ENCODE measurements around the gene KLF15. TPM values are rescaled to one million over a fixed set of nuclear protein-coding genes. Genes with fewer than 3 reads are reported as not detected.

Gene KLF15
- total and polyA plus RNA-seq, 9 of the 15 experiments (the other 6 are each of a cell fraction or from before 2014, with no cell fraction given): 0.08 to 4.8 (median 1.2) TPM

DNA sequence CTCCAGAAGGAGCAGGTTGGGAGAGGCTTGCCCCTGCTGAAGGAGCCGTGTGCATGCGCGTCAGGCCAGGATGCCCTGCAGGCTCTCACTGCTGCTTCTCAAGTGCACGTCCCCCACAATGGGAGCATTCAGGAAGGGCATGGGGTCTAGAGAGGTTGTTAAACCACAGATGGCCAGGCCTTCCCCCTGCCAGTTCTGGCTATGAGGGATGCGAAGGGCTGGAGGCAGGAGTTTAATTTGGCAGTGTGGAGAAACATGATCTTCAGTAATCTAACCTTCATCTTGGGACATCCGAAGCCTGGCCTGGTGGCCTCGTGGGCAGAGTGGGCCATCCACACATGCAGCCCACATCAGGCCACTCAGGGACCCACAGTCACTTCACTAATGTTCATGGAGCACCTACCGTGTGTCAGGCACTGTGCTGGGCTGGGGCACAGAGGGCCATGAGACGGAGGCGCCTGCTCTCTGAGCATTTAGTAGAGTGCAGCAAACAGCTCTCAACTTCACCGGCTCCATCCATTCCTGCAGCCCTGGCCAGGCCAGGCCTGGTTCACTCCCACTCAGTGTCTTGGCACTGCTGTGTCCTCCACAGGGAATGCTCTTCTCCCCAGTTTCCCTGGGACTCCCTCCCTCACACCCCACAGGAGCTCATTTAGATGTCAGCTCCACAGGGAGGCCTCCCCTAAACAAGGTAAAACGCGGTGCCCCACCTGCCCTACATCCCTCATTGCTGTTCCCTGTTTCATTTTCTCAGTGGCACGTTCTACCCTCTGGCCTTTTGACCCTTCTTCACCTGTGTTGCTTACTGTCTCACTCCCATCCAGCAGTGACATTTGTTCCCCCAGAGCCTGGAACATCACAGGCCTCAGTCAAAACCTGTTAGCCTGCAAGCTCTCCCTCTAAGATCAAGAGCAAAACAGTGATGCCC is 41.5 kb upstream of the KLF15 start:
- no TSS peak for BruUV-seq (replicated peaks)
- no peak overlapping the region for H3K4me2 ChIP-seq (ENCODE audit: insufficient read depth, low read length)
- no peak overlapping the region for H2AFZ ChIP-seq (ENCODE audit: low read depth, low read length)
- no peaks in the 10 kb centered on the region; a peak in 1 of 5 replicates for H3K4me1 ChIP-seq (replicated peaks in 1 of 2; ENCODE audit: control insufficient read depth in 2 of 2, insufficient read depth in 2 of 2, low read length in 2 of 2)
- H3K9me3 ChIP-seq (replicated peaks; ENCODE audit: control insufficient read depth, insufficient read depth, low read depth, low read length): no peaks in the 10 kb centered on the region
- no peaks in the 10 kb centered on the region for H4K20me1 ChIP-seq (replicated peaks; ENCODE audit: control insufficient read depth, insufficient read depth, low read length)
- CTCF ChIA-PET (ENCODE audit: low intra/inter-chr PET ratio): no interaction called here
- WGBS (ENCODE audit: insufficient coverage, low coverage, missing lambda C conversion rate): 6% methylated on average over 13 of the region's 14 CpGs
- H3K9ac ChIP-seq (ENCODE audit: insufficient read depth in 1 of 2, low read depth in 2 of 2, low read length in 2 of 2): no peak overlapping the region
- POLR2A ChIA-PET: interaction anchor here (0.6 kb wide), 1 partner anchor 59 kb away, joined by 3 read pairs; no protein-coding TSS in a partner anchor
- in situ Hi-C loops (cut with MboI): loop anchor here (25.0 kb wide), 1 partner anchor 261 kb away; no protein-coding TSS in a partner anchor
- intact Hi-C loops (cut with micrococcal nuclease): no loop called here
- FAIRE-seq (no peak), DNase-seq (ENCODE audit: extremely low read depth in 1 of 4, low spot score in 3 of 4) (no peak), ATAC-seq (no peak)
- no peaks in the 10 kb centered on the region for H3K9me1 ChIP-seq (ENCODE audit: control insufficient read depth, insufficient read depth, low read length)
- H3K27ac ChIP-seq (ENCODE audit: extremely low read depth, low read depth, low read length): no peak overlapping the region
- TF ChIP-seq XRCC3 (IDR thresholded peaks at IDR 0.05): no peak
- TF ChIP-seq BRF1 (IDR thresholded peaks at IDR 0.05; ENCODE audit: borderline replicate concordance, extremely low read depth, insufficient read length): no peak
- no peak for TF ChIP-seq ZNF408 (CRISPR knock-in tag; IDR thresholded peaks at IDR 0.05; ENCODE audit: low read depth)
- TF ChIP-seq, protein P1, sequence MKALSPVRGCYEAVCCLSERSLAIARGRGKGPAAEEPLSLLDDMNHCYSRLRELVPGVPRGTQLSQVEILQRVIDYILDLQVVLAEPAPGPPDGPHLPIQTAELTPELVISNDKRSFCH (CRISPR knock-in tag; IDR thresholded peaks at IDR 0.05): no peak
- TF ChIP-seq, protein P1 (tag; IDR thresholded peaks at IDR 0.05): no peak
- no peak overlapping the region for H3K4me3 ChIP-seq
- H3K36me3 ChIP-seq (ENCODE audit: control insufficient read depth, insufficient read depth, low read length): no peaks in the 10 kb centered on the region
- no peaks in the 10 kb centered on the region for H3K79me2 ChIP-seq (ENCODE audit: control insufficient read depth, insufficient read depth, low read length)
- H3K27me3 ChIP-seq (ENCODE audit: control insufficient read depth in 2 of 2, insufficient read depth in 2 of 2, low read length in 2 of 2): peaks cover 5 to 44% of the 10 kb centered on the region in 2 experiments; a peak in 4 of 5 replicates
